Measurements from ENCODE around the gene RAB44.

RAB44 gene

DNA sequence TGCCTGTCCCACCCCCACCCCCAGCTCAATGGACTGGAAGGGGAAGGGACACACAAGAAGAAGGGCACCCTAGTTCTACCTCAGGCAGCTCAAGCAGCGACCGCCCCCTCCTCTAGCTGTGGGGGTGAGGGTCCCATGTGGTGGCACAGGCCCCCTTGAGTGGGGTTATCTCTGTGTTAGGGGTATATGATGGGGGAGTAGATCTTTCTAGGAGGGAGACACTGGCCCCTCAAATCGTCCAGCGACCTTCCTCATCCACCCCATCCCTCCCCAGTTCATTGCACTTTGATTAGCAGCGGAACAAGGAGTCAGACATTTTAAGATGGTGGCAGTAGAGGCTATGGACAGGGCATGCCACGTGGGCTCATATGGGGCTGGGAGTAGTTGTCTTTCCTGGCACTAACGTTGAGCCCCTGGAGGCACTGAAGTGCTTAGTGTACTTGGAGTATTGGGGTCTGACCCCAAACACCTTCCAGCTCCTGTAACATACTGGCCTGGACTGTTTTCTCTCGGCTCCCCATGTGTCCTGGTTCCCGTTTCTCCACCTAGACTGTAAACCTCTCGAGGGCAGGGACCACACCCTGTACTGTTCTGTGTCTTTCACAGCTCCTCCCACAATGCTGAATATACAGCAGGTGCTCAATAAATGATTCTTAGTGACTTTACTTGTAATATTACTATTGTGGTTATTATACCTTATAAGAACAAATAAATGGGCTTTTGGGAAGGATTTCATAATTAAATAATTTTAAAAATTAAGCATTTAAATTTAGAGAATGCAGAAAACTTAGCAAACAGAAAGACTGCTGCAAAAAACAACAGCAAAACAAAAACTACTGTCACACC lies 10.7 kb upstream of the RAB44 start:
- no peaks in the 10 kb centered on the region for H3K9me3 Mint-ChIP-seq
- H3K27ac Mint-ChIP-seq: no peak overlapping the region
- no peak for DNase-seq (ENCODE audit: low spot score)
- no peak overlapping the region for H3K4me3 Mint-ChIP-seq
- H3K36me3 Mint-ChIP-seq (ENCODE audit: low read depth): peaks cover 41% of the 10 kb centered on the region
- peaks cover 39% of the 10 kb centered on the region for H3K4me1 Mint-ChIP-seq (ENCODE audit: low read depth)
- H3K27me3 Mint-ChIP-seq (ENCODE audit: low read depth): no peaks in the 10 kb centered on the region

- H3K27me3 Mint-ChIP-seq (ENCODE audit: low read depth): no peaks in the 10 kb centered on the region
- H3K4me1 Mint-ChIP-seq (ENCODE audit: low read depth): peaks cover 37% of the 10 kb centered on the region
- peaks cover 36% of the 10 kb centered on the region for H3K36me3 Mint-ChIP-seq (ENCODE audit: low read depth)
- H3K4me3 Mint-ChIP-seq: no peak overlapping the region
- DNase-seq (ENCODE audit: low spot score): no peak
- no peaks in the 10 kb centered on the region for H3K9me3 Mint-ChIP-seq
- H3K27ac Mint-ChIP-seq: no peak overlapping the region
These were observed 9.4 kb upstream of the RAB44 start for GRCh38 chr6:36688063-36688738.

DNA sequence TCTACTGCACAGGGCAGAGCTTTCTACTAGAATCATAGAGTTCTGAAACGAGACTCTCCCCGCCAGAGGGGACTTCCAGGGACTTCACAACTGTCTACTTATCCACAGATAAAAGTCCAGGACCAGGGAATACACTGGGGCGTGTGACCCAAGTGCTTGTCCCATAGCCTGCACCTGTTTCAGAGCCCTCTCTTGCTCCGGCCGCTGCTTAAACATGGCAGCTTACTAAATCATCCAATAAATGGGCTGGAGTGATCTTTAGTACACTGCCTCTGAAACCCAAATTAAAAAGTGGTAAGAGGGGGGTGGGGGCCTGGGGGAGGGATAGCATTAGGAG lies 8.9 kb upstream of the RAB44 start:
- no peak overlapping the region for H3K4me3 Mint-ChIP-seq
- H3K9me3 Mint-ChIP-seq: no peaks in the 10 kb centered on the region
- peaks cover 30% of the 10 kb centered on the region for H3K36me3 Mint-ChIP-seq (ENCODE audit: low read depth)
- no peaks in the 10 kb centered on the region for H3K27me3 Mint-ChIP-seq (ENCODE audit: low read depth)
- no peak overlapping the region for H3K27ac Mint-ChIP-seq
- no peak for DNase-seq (ENCODE audit: low spot score)
- H3K4me1 Mint-ChIP-seq (ENCODE audit: low read depth): peaks cover 36% of the 10 kb centered on the region

- Mint-ChIP-seq H3K27ac (peak overlapping the region; percentile 76), H3K27me3 (ENCODE audit: low read depth) (no peaks in the 10 kb centered on the region), H3K36me3 (ENCODE audit: low read depth) (peaks cover 14% of the 10 kb centered on the region), H3K9me3 (no peaks in the 10 kb centered on the region), H3K4me3 (no peak overlapping the region), H3K4me1 (ENCODE audit: low read depth) (peaks cover 43% of the 10 kb centered on the region)
- no peak for DNase-seq (ENCODE audit: low spot score)
These were observed 6.6 kb upstream of the RAB44 start for GRCh38 chr6:36691011-36691410.

GRCh38 chr6:36691612-36692011 lies 6.0 kb upstream of the RAB44 start:
- DNase-seq (ENCODE audit: low spot score): no peak
- peaks cover 45% of the 10 kb centered on the region for H3K4me1 Mint-ChIP-seq (ENCODE audit: low read depth)
- H3K36me3 Mint-ChIP-seq (ENCODE audit: low read depth): peaks cover 10% of the 10 kb centered on the region
- no peaks in the 10 kb centered on the region for H3K27me3 Mint-ChIP-seq (ENCODE audit: low read depth)
- H3K4me3 Mint-ChIP-seq: peak overlapping the region; percentile 16
- H3K27ac Mint-ChIP-seq: peak overlapping the region; percentile 76
- no peaks in the 10 kb centered on the region for H3K9me3 Mint-ChIP-seq

- no peak for DNase-seq (ENCODE audit: low spot score)
- H3K9me3 Mint-ChIP-seq: no peaks in the 10 kb centered on the region
- peaks cover 50% of the 10 kb centered on the region for H3K4me1 Mint-ChIP-seq (ENCODE audit: low read depth)
- peak overlapping the region; percentile 76 for H3K27ac Mint-ChIP-seq
- peak overlapping the region; percentile 59 for H3K4me3 Mint-ChIP-seq
- peaks cover 5% of the 10 kb centered on the region for H3K27me3 Mint-ChIP-seq (ENCODE audit: low read depth)
- peaks cover 6% of the 10 kb centered on the region for H3K36me3 Mint-ChIP-seq (ENCODE audit: low read depth)
These were observed 5.4 kb upstream of the RAB44 start for GRCh38 chr6:36692220-36692619.

DNA sequence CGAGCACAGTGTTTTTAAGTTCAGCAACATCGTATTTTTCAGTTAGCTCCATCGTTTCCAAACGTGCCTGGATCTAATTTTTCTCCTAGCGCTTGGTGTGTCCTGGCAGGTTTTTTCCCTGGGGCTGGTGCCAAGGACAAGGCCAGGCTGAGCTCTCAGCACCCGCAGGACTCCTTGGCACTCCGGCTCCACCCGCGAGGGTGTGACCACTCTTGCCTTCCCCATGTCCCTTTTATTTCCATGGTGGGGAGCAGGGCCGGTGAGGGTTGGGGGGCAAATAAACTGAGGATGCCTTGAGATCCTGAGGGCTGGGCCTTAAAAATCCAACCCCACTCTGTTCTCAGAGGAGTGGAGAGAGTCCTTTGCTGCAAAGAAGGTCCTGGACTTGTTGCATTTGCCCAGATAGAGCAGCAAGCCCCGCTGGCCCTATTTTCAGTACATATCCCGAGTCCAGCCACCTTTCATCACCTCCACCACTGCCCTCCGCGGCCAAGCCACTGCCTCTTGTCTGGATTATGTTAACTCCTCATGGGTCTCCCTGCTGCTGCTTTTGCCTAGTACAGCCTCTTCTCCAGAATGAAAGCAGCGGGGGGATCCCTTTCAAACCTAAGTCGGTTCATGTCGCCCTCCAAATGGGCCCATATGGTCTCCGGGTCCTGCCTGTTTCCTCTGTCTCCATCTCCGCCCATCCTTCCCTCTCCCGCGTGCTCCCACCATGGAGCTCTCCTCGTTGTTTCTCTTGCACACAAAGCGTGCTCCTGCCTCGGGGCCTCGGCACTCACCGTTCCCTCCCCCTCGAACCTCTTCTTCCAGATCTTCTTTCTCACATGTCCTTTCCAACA lies 4.5 kb upstream of the RAB44 start:
- peaks cover 5% of the 10 kb centered on the region for H3K27me3 Mint-ChIP-seq (ENCODE audit: low read depth)
- H3K4me3 Mint-ChIP-seq: peak overlapping the region; percentile 59
- no peaks in the 10 kb centered on the region for H3K36me3 Mint-ChIP-seq (ENCODE audit: low read depth)
- no peak for DNase-seq (ENCODE audit: low spot score)
- H3K4me1 Mint-ChIP-seq (ENCODE audit: low read depth): peaks cover 51% of the 10 kb centered on the region
- peak overlapping the region; percentile 35 for H3K27ac Mint-ChIP-seq
- no peaks in the 10 kb centered on the region for H3K9me3 Mint-ChIP-seq

GRCh38 chr6:36694616-36695015 lies 3.0 kb upstream of the RAB44 start:
- peak overlapping the region; percentile 21 for H3K27ac Mint-ChIP-seq

DNA sequence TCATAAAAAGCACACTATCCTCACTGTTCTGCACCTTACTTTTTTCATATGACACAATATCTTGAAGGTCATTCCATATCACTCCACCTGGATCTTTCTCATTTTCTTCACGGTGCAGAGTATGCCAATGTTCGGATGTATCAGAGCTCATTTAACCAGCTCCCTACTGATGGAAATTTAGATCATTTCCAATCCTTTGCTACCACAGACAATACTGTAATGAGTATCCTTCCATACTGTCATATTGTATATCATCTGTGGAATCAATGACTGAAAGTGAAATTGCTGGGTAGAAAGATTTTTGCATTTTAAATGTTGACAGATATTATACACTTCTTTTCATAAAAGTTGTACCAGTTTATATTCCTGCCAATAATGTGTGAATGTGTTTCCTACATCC lies 2.2 kb upstream of the RAB44 start:
- no peaks in the 10 kb centered on the region for H3K36me3 Mint-ChIP-seq (ENCODE audit: low read depth)
- peak overlapping the region; percentile 37 for H3K27ac Mint-ChIP-seq
- H3K4me3 Mint-ChIP-seq: peak overlapping the region; percentile 10
- DNase-seq (ENCODE audit: low spot score): no peak
- peaks cover 48% of the 10 kb centered on the region for H3K4me1 Mint-ChIP-seq (ENCODE audit: low read depth)
- no peaks in the 10 kb centered on the region for H3K9me3 Mint-ChIP-seq
- peaks cover 5% of the 10 kb centered on the region for H3K27me3 Mint-ChIP-seq (ENCODE audit: low read depth)

More at GRCh38 chr6:36694616-36695015, 3.0 kb upstream of the RAB44 start:
- peaks cover 5% of the 10 kb centered on the region for H3K27me3 Mint-ChIP-seq (ENCODE audit: low read depth)
- no peaks in the 10 kb centered on the region for H3K36me3 Mint-ChIP-seq (ENCODE audit: low read depth)
- no peak for DNase-seq (ENCODE audit: low spot score)
- H3K4me3 Mint-ChIP-seq: no peak overlapping the region
- H3K4me1 Mint-ChIP-seq (ENCODE audit: low read depth): peaks cover 51% of the 10 kb centered on the region
- H3K9me3 Mint-ChIP-seq: no peaks in the 10 kb centered on the region

GRCh38 chr6:36698196-36698595 lies 570 bp downstream of the RAB44 start:
- no peak for DNase-seq (ENCODE audit: low spot score)
- peaks cover 6% of the 10 kb centered on the region for H3K27me3 Mint-ChIP-seq (ENCODE audit: low read depth)
- peaks cover 28% of the 10 kb centered on the region for H3K4me1 Mint-ChIP-seq (ENCODE audit: low read depth)
- no peak overlapping the region for H3K4me3 Mint-ChIP-seq
- H3K27ac Mint-ChIP-seq: no peak overlapping the region
- H3K36me3 Mint-ChIP-seq (ENCODE audit: low read depth): no peaks in the 10 kb centered on the region
- H3K9me3 Mint-ChIP-seq: no peaks in the 10 kb centered on the region

DNA sequence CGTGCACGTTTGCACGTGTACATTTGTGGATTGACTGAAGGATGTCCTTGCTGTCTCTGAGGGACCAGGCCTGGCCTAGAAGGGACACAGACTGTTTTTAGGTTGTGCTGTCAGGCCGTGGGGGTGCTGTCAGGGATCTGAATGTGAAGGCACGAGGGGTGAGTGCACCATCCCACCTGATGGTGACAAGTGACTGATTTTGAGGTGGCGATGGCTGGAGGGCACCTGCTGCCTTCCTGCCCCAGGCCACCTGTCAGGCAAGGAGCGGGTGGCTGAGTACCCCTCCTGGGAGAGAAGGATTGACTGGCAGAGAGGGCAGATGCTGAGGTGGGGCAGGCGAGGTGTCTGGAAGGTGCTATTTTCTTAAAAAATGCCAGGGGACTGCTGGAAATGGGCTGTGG lies 1.2 kb downstream of the RAB44 start:
- peaks cover 24% of the 10 kb centered on the region for H3K4me1 Mint-ChIP-seq (ENCODE audit: low read depth)
- H3K36me3 Mint-ChIP-seq (ENCODE audit: low read depth): no peaks in the 10 kb centered on the region
- no peak overlapping the region for H3K4me3 Mint-ChIP-seq
- H3K9me3 Mint-ChIP-seq: no peaks in the 10 kb centered on the region
- peaks cover 12% of the 10 kb centered on the region for H3K27me3 Mint-ChIP-seq (ENCODE audit: low read depth)
- DNase-seq (ENCODE audit: low spot score): no peak
- no peak overlapping the region for H3K27ac Mint-ChIP-seq

GRCh38 chr6:36699348-36699747 lies 1.7 kb downstream of the RAB44 start:
- Mint-ChIP-seq H3K4me3 (no peak overlapping the region), H3K36me3 (ENCODE audit: low read depth) (no peaks in the 10 kb centered on the region), H3K4me1 (ENCODE audit: low read depth) (peaks cover 24% of the 10 kb centered on the region), H3K9me3 (no peaks in the 10 kb centered on the region), H3K27ac (no peak overlapping the region), H3K27me3 (ENCODE audit: low read depth) (peaks cover 14% of the 10 kb centered on the region)
- no peak for DNase-seq (ENCODE audit: low spot score)

DNA sequence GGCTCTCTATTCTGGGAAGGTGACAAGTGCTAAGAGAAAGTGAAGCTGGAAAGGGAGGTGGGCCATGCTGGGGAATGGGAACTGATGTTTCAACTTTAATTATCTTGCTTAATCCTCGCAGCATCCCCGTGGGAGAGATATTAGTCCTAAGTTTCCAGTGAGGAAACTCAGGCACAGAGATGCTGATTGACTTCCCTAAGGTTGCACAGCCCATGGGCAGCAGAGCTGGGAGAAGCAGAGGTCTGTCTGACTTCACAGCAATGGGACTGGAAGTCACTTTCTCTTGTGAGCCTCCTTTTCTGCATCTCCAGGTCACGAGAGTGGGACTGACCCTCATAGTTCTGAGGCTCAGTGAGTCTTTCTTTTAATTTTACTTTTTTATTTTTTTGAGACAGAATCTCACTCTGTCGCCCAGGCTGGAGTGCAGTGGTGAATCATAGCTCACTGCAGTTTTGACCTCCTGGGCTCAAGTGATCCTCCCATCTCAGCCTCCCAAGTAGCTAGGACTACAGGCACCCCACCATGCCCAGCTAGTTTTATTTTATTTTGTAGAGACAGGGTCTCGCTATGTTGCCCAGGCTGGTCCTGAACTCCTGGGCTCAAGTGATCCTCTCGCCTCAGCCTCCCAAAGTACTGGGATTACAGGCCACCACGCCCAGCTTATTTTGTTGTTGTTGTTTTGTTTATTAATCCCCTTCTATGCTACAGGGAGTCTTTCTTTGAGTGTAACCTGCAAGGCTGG lies 2.6 kb downstream of the RAB44 start:
- H3K9me3 Mint-ChIP-seq: no peaks in the 10 kb centered on the region
- H3K36me3 Mint-ChIP-seq (ENCODE audit: low read depth): no peaks in the 10 kb centered on the region
- no peak overlapping the region for H3K4me3 Mint-ChIP-seq
- peaks cover 14% of the 10 kb centered on the region for H3K27me3 Mint-ChIP-seq (ENCODE audit: low read depth)
- no peak overlapping the region for H3K27ac Mint-ChIP-seq
- H3K4me1 Mint-ChIP-seq (ENCODE audit: low read depth): peaks cover 17% of the 10 kb centered on the region
- DNase-seq (ENCODE audit: low spot score): no peak

All from T-helper 2 cell treated with Interferon-gamma antibody and Interleukin-4, amounts not matched to agents 5 μg/mL and 100 μg/mL, for 36 hours (primary cell).